HL-60 (cell line): ENCODE data around the gene L3MBTL4.
"Not testable (repeated sequence)": the region's sequence is repeated elsewhere in the genome, so short reads cannot be mapped to it uniquely, and the experiment has no call there.

Source experiments
- DNase-seq, 2 experiments: peaks; one replicate each; pipeline ENCODE4 v3.0.0-alpha.2; 2010 to 2020; ENCODE audit warnings: low read depth in 1 of 2, low spot score in 1 of 2
- H3K27ac ChIP-seq: fragments of 250-450 bp; sonication (Bioruptor Pico); replicated peaks from 2 replicates; pipeline ENCODE4 v1.5.1; 2020; ENCODE audit warnings: mild to moderate bottlenecking, moderate library complexity
- H3K27me3 ChIP-seq: fragments of 250-450 bp; sonication (Bioruptor Pico); 2 replicates; pipeline ENCODE4 v1.5.1; 2021; ENCODE audit warnings: mild to moderate bottlenecking, moderate library complexity; ENCODE audit not compliant: insufficient read depth, poor library complexity, severe bottlenecking
- H3K4me3 ChIP-seq: replicated peaks from 2 replicates; pipeline ENCODE4 v1.5.1; 2011; ENCODE audit warnings: mild to moderate bottlenecking, control low read depth, low read length; ENCODE audit not compliant: insufficient read depth
- CTCF ChIP-seq: IDR thresholded peaks from one replicate; pipeline ENCODE4 v1.5.1; 2011; ENCODE audit warnings: low read length, control low read depth, inconsistent platforms; ENCODE audit not compliant: insufficient read depth
- GABPA ChIP-seq: IDR thresholded peaks from 2 replicates; pipeline ENCODE4 v1.6.1; 2012; ENCODE audit warnings: low read depth
- POLR2AphosphoS5 ChIP-seq: IDR thresholded peaks from 2 replicates; pipeline ENCODE4 v1.6.1; 2012; ENCODE audit warnings: low read depth
- REST ChIP-seq: IDR thresholded peaks from 2 replicates; pipeline ENCODE4 v1.6.1; 2012; ENCODE audit warnings: low read depth; ENCODE audit not compliant: insufficient replicate concordance
- SPI1 ChIP-seq: IDR thresholded peaks from 2 replicates; pipeline ENCODE4 v1.6.1; 2012; ENCODE audit warnings: low read depth, mild to moderate bottlenecking, borderline replicate concordance

L3MBTL4 gene

GRCh38 chr18:6273423-6273822, 141.3 kb downstream of the L3MBTL4 start:
- H3K27ac ChIP-seq: no peak overlapping the region
- DNase-seq: no peak
- TF ChIP-seq CTCF (no peak), SPI1 (no peak), GABPA (no peak), REST (no peak), POLR2AphosphoS5 (no peak)

GRCh38 chr18:6272144-6272543, 142.6 kb downstream of the L3MBTL4 start:
- DNase-seq, H3K4me3 ChIP-seq, H3K27me3 ChIP-seq, H3K27ac ChIP-seq: not testable (repeated sequence)

More at GRCh38 chr18:6273423-6273822, 141.3 kb downstream of the L3MBTL4 start:
- no peak overlapping the region for H3K4me3 ChIP-seq
- H3K27me3 ChIP-seq: peaks cover 7% of the 10 kb centered on the region

GRCh38 chr18:6271585-6271984, 143.1 kb downstream of the L3MBTL4 start:
- DNase-seq: no peak

More at GRCh38 chr18:6271585-6271984, 143.1 kb downstream of the L3MBTL4 start:
- Histone ChIP-seq H3K27ac (no peak overlapping the region), H3K4me3 (no peak overlapping the region), H3K27me3 (peaks cover 5% of the 10 kb centered on the region)
- TF ChIP-seq REST: no peak
- TF ChIP-seq SPI1: no peak
- no peak for TF ChIP-seq GABPA
- TF ChIP-seq POLR2AphosphoS5: no peak
- TF ChIP-seq CTCF: no peak
